SK-N-SH (cell line): Measurements from ENCODE around the gene CAVIN4. TPM values are rescaled to one million over a fixed set of nuclear protein-coding genes. Genes with fewer than 3 reads are reported as not detected.

Source experiments
- CTCF ChIA-PET: fragments of 300-600, 350-600 bp; formaldehyde crosslinking; extraction: SDS; loops from one replicate; lab custom pipeline; 2021; lab: Yijun Ruan, JAX
- POLR2A ChIA-PET: fragments of 350-600 bp; sonication (Branson Sonifier 250); formaldehyde crosslinking; extraction: SDS; loops from one replicate; lab custom pipeline; 2020; ENCODE audit warnings: antibody characterized with exemption, inconsistent platforms; lab: Yijun Ruan, JAX
- DNase-seq: peaks from one replicate; pipeline ENCODE4 v3.0.0; 2012
- H2AFZ ChIP-seq: fragments of 200-600 bp; sonication (generic); 2 replicates; pipeline ENCODE4 v1.8.1; 2016; ENCODE audit warnings: antibody characterized with exemption, mild to moderate bottlenecking, low read depth
- H3F3A ChIP-seq: fragments of 200-600 bp; sonication (generic); replicated peaks from 2 replicates; pipeline ENCODE3; 2016; ENCODE audit warnings: antibody characterized with exemption, mild to moderate bottlenecking; ENCODE audit not compliant: insufficient read depth
- H3K27ac ChIP-seq, 2 experiments: fragments of 200-500 bp in 1 of 2; fragments of 200-600 bp in 1 of 2; sonication (Bioruptor generic) in 1 of 2; sonication (generic), shearing (Covaris generic) in 1 of 2; 2 replicates each; pipeline versions ENCODE4 v1.5.1 to v1.6.1; 2014 to 2016; ENCODE audit warnings: low read depth in 2 of 2, inconsistent platforms in 1 of 2, low read length in 1 of 2, mild to moderate bottlenecking in 1 of 2, mixed read lengths in 1 of 2
- H3K27me3 ChIP-seq: fragments of 200-600 bp; sonication (generic), shearing (Covaris generic); 2 replicates; pipeline ENCODE4 v1.6.1; 2016; ENCODE audit warnings: mixed run types; ENCODE audit not compliant: insufficient read depth
- H3K36me3 ChIP-seq, 2 experiments: fragments of 200-500 bp in 1 of 2; fragments of 200-600 bp in 1 of 2; sonication (Bioruptor generic) in 1 of 2; sonication (generic) in 1 of 2; replicated peaks in 1 of 2; 2 replicates each; pipeline versions ENCODE3 to v1.5.1; 2014 to 2016; ENCODE audit warnings: low read length in 1 of 2, mild to moderate bottlenecking in 1 of 2; ENCODE audit not compliant: insufficient read depth in 2 of 2, control insufficient read depth in 1 of 2
- H3K4me1 ChIP-seq, 2 experiments: fragments of 200-500 bp in 1 of 2; fragments of 200-600 bp in 1 of 2; sonication (Bioruptor generic) in 1 of 2; sonication (generic), shearing (Covaris generic) in 1 of 2; 2 replicates each; pipeline versions ENCODE4 v1.5.1 to v1.6.1; 2014 to 2016; ENCODE audit warnings: low read depth in 1 of 2, low read length in 1 of 2, mixed run types in 1 of 2; ENCODE audit not compliant: insufficient read depth in 2 of 2, control insufficient read depth in 1 of 2
- H3K4me2 ChIP-seq: fragments of 200-600 bp; sonication (generic), shearing (Covaris generic); 2 replicates; pipeline ENCODE4 v1.6.1; 2017; ENCODE audit warnings: mixed run types
- H3K4me3 ChIP-seq, 2 experiments: fragments of 200-500 bp in 1 of 2; fragments of 200-600 bp in 1 of 2; sonication (Bioruptor generic) in 1 of 2; sonication (generic), shearing (Covaris generic) in 1 of 2; 2 replicates each; pipeline versions ENCODE4 v1.5.1 to v1.8.1; 2014 to 2016; ENCODE audit warnings: low read depth in 2 of 2, inconsistent platforms in 1 of 2, low read length in 1 of 2, mild to moderate bottlenecking in 1 of 2, mixed read lengths in 1 of 2, moderate library complexity in 1 of 2
- H3K79me2 ChIP-seq: fragments of 200-600 bp; sonication (generic); 2 replicates; pipeline ENCODE4 v1.8.1; 2017; ENCODE audit warnings: mild to moderate bottlenecking; ENCODE audit not compliant: insufficient read depth
- H3K9ac ChIP-seq: fragments of 200-600 bp; sonication (generic); 2 replicates; pipeline ENCODE4 v1.6.1; 2017; ENCODE audit warnings: mixed run types
- H3K9me2 ChIP-seq: fragments of 200-600 bp; sonication (generic); 2 replicates; pipeline ENCODE4 v1.6.1; 2017; ENCODE audit warnings: mixed run types
- H3K9me3 ChIP-seq: fragments of 200-600 bp; sonication (generic); 2 replicates; pipeline ENCODE4 v1.6.1; 2017; ENCODE audit warnings: mixed run types, mild to moderate bottlenecking, moderate library complexity
- H4K20me1 ChIP-seq: fragments of 200-600 bp; sonication (generic); 2 replicates; pipeline ENCODE4 v1.6.1; 2017; ENCODE audit warnings: mild to moderate bottlenecking, mixed run types; ENCODE audit not compliant: insufficient read depth
- CHD2 ChIP-seq: fragments of 150-350 bp; IDR thresholded peaks from 2 replicates; pipeline ENCODE4 v1.6.1; 2018; ENCODE audit warnings: low read length; ENCODE audit not compliant: partially characterized antibody
- EP300 ChIP-seq, 2 experiments: IDR thresholded peaks; 2 replicates each; pipeline versions ENCODE4 v1.4.0 to v1.6.1; 2012; ENCODE audit warnings: borderline replicate concordance in 1 of 2, low read depth in 1 of 2, low read length in 1 of 2
- FOSL2 ChIP-seq: IDR thresholded peaks from 2 replicates; pipeline ENCODE4 v1.4.0; 2012; ENCODE audit warnings: low read depth, mild to moderate bottlenecking, moderate library complexity, borderline replicate concordance
- FOXJ3 ChIP-seq: sonication (generic); formaldehyde crosslinking; IDR thresholded peaks from 2 replicates; pipeline ENCODE4 v1.5.1; 2020; ENCODE audit warnings: mild to moderate bottlenecking, missing genetic modification reagents
- FOXM1 ChIP-seq: IDR thresholded peaks from 2 replicates; pipeline ENCODE4 v1.4.0; 2012; ENCODE audit warnings: low read depth, mild to moderate bottlenecking
- GATA2 ChIP-seq: sonication (generic); formaldehyde crosslinking; IDR thresholded peaks from 2 replicates; pipeline ENCODE4 v1.5.0; 2020; ENCODE audit warnings: mild to moderate bottlenecking, missing genetic modification reagents
- IRF3 ChIP-seq: fragments of 150-350 bp; IDR thresholded peaks from 2 replicates; pipeline ENCODE4 v1.6.1; 2016; ENCODE audit warnings: mild to moderate bottlenecking, low read depth, low read length
- JUND ChIP-seq: IDR thresholded peaks from 2 replicates; pipeline ENCODE4 v1.4.0; 2012
- MXI1 ChIP-seq: IDR thresholded peaks from 2 replicates; pipeline ENCODE4 v1.6.1; 2012; ENCODE audit warnings: mild to moderate bottlenecking, low read depth, low read length, improper control_type of control experiment
- PBX3 ChIP-seq: IDR thresholded peaks from 2 replicates; pipeline ENCODE4; 2012
- POLR2AphosphoS5 ChIP-seq: IDR thresholded peaks from 2 replicates; pipeline ENCODE4 v1.6.1; 2012; ENCODE audit warnings: low read depth, low read length
- RAD21 ChIP-seq: IDR thresholded peaks from 2 replicates; pipeline ENCODE4 v1.6.1; 2012; ENCODE audit warnings: mild to moderate bottlenecking, low read length
- RCOR1 ChIP-seq: fragments of 150-350 bp; IDR thresholded peaks from 2 replicates; pipeline ENCODE4 v1.6.1; 2017; ENCODE audit warnings: antibody characterized with exemption, low read length
- RFX5 ChIP-seq: IDR thresholded peaks from 2 replicates; pipeline ENCODE4 v1.6.1; 2012; ENCODE audit warnings: mild to moderate bottlenecking, improper control_type of control experiment, low read length
- SIN3A ChIP-seq: IDR thresholded peaks from 2 replicates; pipeline ENCODE4 v1.6.1; 2012; ENCODE audit warnings: low read depth, mild to moderate bottlenecking, low read length, moderate library complexity, borderline replicate concordance
- SMC3 ChIP-seq: IDR thresholded peaks from 2 replicates; pipeline ENCODE4 v1.6.1; 2012; ENCODE audit warnings: low read depth, low read length, improper control_type of control experiment
- TAF1 ChIP-seq: IDR thresholded peaks from 2 replicates; pipeline ENCODE4 v1.6.1; 2012; ENCODE audit warnings: low read depth, mild to moderate bottlenecking, low read length, moderate library complexity, borderline replicate concordance
- TEAD4 ChIP-seq: IDR thresholded peaks from 2 replicates; pipeline ENCODE4 v1.4.0; 2012; ENCODE audit warnings: mild to moderate bottlenecking, borderline replicate concordance; ENCODE audit not compliant: insufficient read depth
- USF1 ChIP-seq: IDR thresholded peaks from 2 replicates; pipeline ENCODE4 v1.4.0; 2012; ENCODE audit warnings: low read depth, borderline replicate concordance
- YY1 ChIP-seq: IDR thresholded peaks from 2 replicates; pipeline ENCODE4 v1.4.0; 2012; ENCODE audit warnings: low read depth, mild to moderate bottlenecking
- WGBS: methylation state at CpG from one replicate; pipeline ENCODE4 v1.1.6; 2017; ENCODE audit warnings: low lambda C conversion rate; 5-methylcytosine and 5-hydroxymethylcytosine counted together
- polyA plus RNA-seq, 3 experiments: library from polyadenylated mRNA; depleted of rRNA; stranded (reverse); fragments of >200 nt; gene quantifications; 2 replicates each; pipeline ENCODE4 v1.2.3, GENCODE V29; 2012

Gene CAVIN4
- polyA plus RNA-seq, 1 of the 3 experiments (the other 2 are of a cell fraction): 0.54 TPM

- no peaks in the 10 kb centered on the region for H4K20me1 ChIP-seq
- no peak overlapping the region for H3K4me3 ChIP-seq
- H3K36me3 ChIP-seq: peaks cover 0 to 15% of the 10 kb centered on the region in 2 experiments
- no peaks in the 10 kb centered on the region for H3K27me3 ChIP-seq
- no peaks in the 10 kb centered on the region for H3K79me2 ChIP-seq
- DNase-seq: no peak
- no peak overlapping the region for H3K4me2 ChIP-seq
- POLR2A ChIA-PET: no interaction called here
- no peaks in the 10 kb centered on the region for H3K9me2 ChIP-seq
- H3F3A ChIP-seq: no peaks in the 10 kb centered on the region
- no peaks in the 10 kb centered on the region for H3K4me1 ChIP-seq
- WGBS: 94% methylated on average over 2 of the region's 2 CpGs
- TF ChIP-seq TEAD4 (no peak), FOXM1 (no peak)
- TF ChIP-seq, all 33 proteins: peak for 0
- no peaks in the 10 kb centered on the region for H3K9me3 ChIP-seq
- CTCF ChIA-PET: no interaction called here
- no peak overlapping the region for H2AFZ ChIP-seq
- no peak overlapping the region for H3K27ac ChIP-seq
- no peak overlapping the region for H3K9ac ChIP-seq
Measured at GRCh38 chr9:100554935-100555401, 22.9 kb upstream of the CAVIN4 start.

- POLR2A ChIA-PET: no interaction called here
- no peak overlapping the region for H3K9ac ChIP-seq
- TF ChIP-seq RCOR1 (no peak), JUND (no peak), YY1 (no peak), SMC3 (no peak), SIN3A (no peak)
- TF ChIP-seq, all 33 proteins: peak for 0
- no peaks in the 10 kb centered on the region for H3K9me2 ChIP-seq
- no peaks in the 10 kb centered on the region for H3K27me3 ChIP-seq
- H3K4me3 ChIP-seq: no peak overlapping the region
- H3K27ac ChIP-seq: no peak overlapping the region
- no peak overlapping the region for H3K4me2 ChIP-seq
- no peaks in the 10 kb centered on the region for H3K79me2 ChIP-seq
- H4K20me1 ChIP-seq: no peaks in the 10 kb centered on the region
- peaks cover 0 to 10% of the 10 kb centered on the region in 2 experiments for H3K36me3 ChIP-seq
- H2AFZ ChIP-seq: no peak overlapping the region
- no peak for DNase-seq
- CTCF ChIA-PET: interaction anchor here (0.7 kb wide), 1 partner anchor 13 kb away, joined by 3 read pairs; no protein-coding TSS in a partner anchor
- H3F3A ChIP-seq: no peaks in the 10 kb centered on the region
- H3K9me3 ChIP-seq: no peaks in the 10 kb centered on the region
- no peaks in the 10 kb centered on the region for H3K4me1 ChIP-seq
- WGBS: 94% methylated on average over 1 of the region's 1 CpG
Measured at GRCh38 chr9:100555471-100555870, 22.4 kb upstream of the CAVIN4 start.

GRCh38 chr9:100557053-100557452 lies 20.8 kb upstream of the CAVIN4 start:
- Histone ChIP-seq H3K36me3 (peaks cover 0 to 6% of the 10 kb centered on the region in 2 experiments), H3K9me3 (no peaks in the 10 kb centered on the region), H3K4me3 (no peak overlapping the region), H2AFZ (no peak overlapping the region), H3K4me1 (no peaks in the 10 kb centered on the region), H3K79me2 (no peaks in the 10 kb centered on the region), H3K4me2 (no peak overlapping the region), H3K9me2 (no peaks in the 10 kb centered on the region), H3K27me3 (no peaks in the 10 kb centered on the region), H4K20me1 (no peaks in the 10 kb centered on the region), H3K9ac (no peak overlapping the region), H3K27ac (no peak overlapping the region), H3F3A (peaks cover under 1% of the 10 kb centered on the region)
- DNase-seq: no peak
- WGBS: 97% methylated on average over 3 of the region's 3 CpGs
- ChIA-PET POLR2A (interaction anchor here (0.6 kb wide), 1 partner anchor 71 kb away, joined by 3 read pairs; no protein-coding TSS in a partner anchor), CTCF (interaction anchor here (1.3 kb wide), 1 partner anchor 44 kb away, joined by 4 read pairs; no protein-coding TSS in a partner anchor)
- no peak for TF ChIP-seq PBX3
- TF ChIP-seq FOXJ3 (CRISPR knock-in tag): no peak
- no peak for TF ChIP-seq POLR2AphosphoS5
- TF ChIP-seq CHD2: no peak
- TF ChIP-seq IRF3: no peak
- no peak for TF ChIP-seq GATA2
- no peak for TF ChIP-seq FOXM1
- TF ChIP-seq FOSL2: no peak
- TF ChIP-seq MXI1: no peak
- TF ChIP-seq EP300 (IDR thresholded peaks at IDR 0.05; ENCODE audit: borderline replicate concordance in 1 of 2, low read depth in 1 of 2, low read length in 1 of 2): no peak
- TF ChIP-seq RFX5: no peak
- TF ChIP-seq RAD21: no peak
- no peak for TF ChIP-seq USF1
- TF ChIP-seq TAF1: no peak
- TF ChIP-seq SIN3A: no peak
